Mesodermal cell (in vitro differentiated cells): ENCODE results near the gene GLIPR1L2.
A peak's percentile ranks its signal among the peaks of the same experiment; 100 is the strongest.

Source experiments
- H3K27ac ChIP-seq: 2 replicates; pipeline ENCODE4 v1.7.0; 2013; ENCODE audit warnings: mild to moderate bottlenecking, low read depth, low read length, moderate library complexity; ENCODE audit not compliant: severe bottlenecking
- H3K36me3 ChIP-seq: 2 replicates; pipeline ENCODE4 v1.7.1; 2013; ENCODE audit warnings: mild to moderate bottlenecking, low read length, moderate library complexity; ENCODE audit not compliant: control insufficient read depth, insufficient read depth
- H3K4me1 ChIP-seq: one replicate; pipeline ENCODE4 v1.7.1; 2013; ENCODE audit warnings: mild to moderate bottlenecking, low read length; ENCODE audit not compliant: insufficient read depth, control insufficient read depth, poor library complexity, severe bottlenecking
- H3K4me3 ChIP-seq: 2 replicates; pipeline ENCODE4 v1.7.0; 2013; ENCODE audit warnings: low read length, control low read depth, mild to moderate bottlenecking; ENCODE audit not compliant: insufficient read depth, poor library complexity, severe bottlenecking; ENCODE audit errors: extremely low read depth
- H3K9me3 ChIP-seq: 2 replicates; pipeline ENCODE4 v1.7.1; 2013; ENCODE audit warnings: mild to moderate bottlenecking, low read length, moderate library complexity; ENCODE audit not compliant: control insufficient read depth
- WGBS, 2 experiments: methylation state at CpG; one replicate each; pipeline ENCODE4 v1.1.5; 2013; ENCODE audit warnings: missing lambda C conversion rate in 2 of 2; ENCODE audit not compliant: insufficient coverage in 2 of 2; 5-methylcytosine and 5-hydroxymethylcytosine counted together

GLIPR1L2 gene

DNA sequence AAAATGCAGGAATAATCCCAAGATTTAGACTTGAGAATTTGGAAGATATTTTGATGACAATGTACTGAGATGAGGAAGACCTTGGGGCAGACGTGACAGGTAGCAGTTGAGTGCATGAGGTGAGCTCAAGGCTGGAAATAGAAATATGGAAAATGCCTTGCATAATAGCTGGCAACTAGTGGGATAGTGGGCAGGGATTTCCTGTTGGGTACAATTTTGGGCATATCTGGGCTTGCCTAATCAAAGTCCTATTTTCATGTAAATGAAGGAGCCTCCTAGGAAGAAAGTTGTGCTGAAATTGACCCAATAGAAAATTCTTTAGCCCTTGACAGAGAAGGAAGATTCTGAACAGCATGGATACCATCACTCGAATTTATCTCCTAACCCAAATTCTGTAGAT, 83.2 kb downstream of the GLIPR1L2 start:
- Histone ChIP-seq H3K4me3 (no peak overlapping the region), H3K36me3 (no peaks in the 10 kb centered on the region), H3K9me3 (peaks cover 4% of the 10 kb centered on the region), H3K27ac (no peak overlapping the region), H3K4me1 (no peaks in the 10 kb centered on the region)
- 83 to 100% methylated on average over 1 of the region's 2 CpGs for WGBS, 2 experiments

GRCh38 chr12:75476071-75476470, 85.2 kb downstream of the GLIPR1L2 start:
- peaks cover 4% of the 10 kb centered on the region for H3K4me1 ChIP-seq
- no peak overlapping the region for H3K4me3 ChIP-seq
- no CpG with 5 or more reads among the region's 1 CpG for WGBS, 2 experiments
- H3K27ac ChIP-seq = no peak overlapping the region
- H3K9me3 ChIP-seq = no peaks in the 10 kb centered on the region
- no peaks in the 10 kb centered on the region for H3K36me3 ChIP-seq

GRCh38 chr12:75477137-75477536, 86.2 kb downstream of the GLIPR1L2 start:
- Histone ChIP-seq H3K27ac (no peak overlapping the region), H3K4me1 (peaks cover 4% of the 10 kb centered on the region), H3K9me3 (no peaks in the 10 kb centered on the region), H3K36me3 (no peaks in the 10 kb centered on the region), H3K4me3 (no peak overlapping the region)
- WGBS, 2 experiments = 86% methylated on average over 2 of the region's 2 CpGs; no CpG with 5 or more reads in 1 of the 2 experiments

DNA sequence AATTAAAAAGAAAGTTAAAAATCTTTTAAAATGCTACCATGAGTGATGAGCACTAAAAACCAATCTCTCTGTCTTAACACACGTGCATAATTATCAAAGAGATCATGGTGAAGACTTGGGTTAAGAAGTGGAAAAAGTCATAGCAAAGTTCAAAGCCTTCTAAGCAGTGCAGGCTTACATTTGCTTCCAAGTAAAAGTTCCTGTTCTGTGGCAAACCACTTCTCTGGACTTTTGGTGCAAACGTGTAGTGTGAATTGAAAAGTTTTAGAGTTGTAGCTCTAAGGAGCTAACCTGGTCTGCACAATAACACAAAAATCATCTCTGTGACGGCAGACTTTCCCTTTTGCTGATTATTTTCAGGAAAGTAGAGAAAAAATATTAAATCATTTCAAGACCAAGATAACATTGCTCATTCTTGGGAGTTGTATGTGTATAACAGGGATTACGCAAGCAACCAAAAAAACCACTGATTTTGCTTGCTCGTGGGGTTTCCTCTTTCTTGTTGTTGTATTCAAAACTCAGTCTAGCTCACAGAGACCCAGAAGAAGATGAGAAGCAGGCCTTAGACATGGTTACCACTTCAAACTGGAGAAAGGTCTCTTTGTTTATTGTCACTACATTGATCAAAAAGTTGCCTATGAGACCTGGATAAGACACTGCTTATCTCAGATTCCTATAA, 87.4 kb downstream of the GLIPR1L2 start:
- WGBS, 2 experiments = 70 to 100% methylated on average over 1 to 2 of the region's 5 CpGs
- no peak overlapping the region for H3K4me3 ChIP-seq
- H3K27ac ChIP-seq = no peak overlapping the region
- no peaks in the 10 kb centered on the region for H3K36me3 ChIP-seq
- H3K9me3 ChIP-seq = no peaks in the 10 kb centered on the region
- peaks cover 4% of the 10 kb centered on the region for H3K4me1 ChIP-seq

DNA sequence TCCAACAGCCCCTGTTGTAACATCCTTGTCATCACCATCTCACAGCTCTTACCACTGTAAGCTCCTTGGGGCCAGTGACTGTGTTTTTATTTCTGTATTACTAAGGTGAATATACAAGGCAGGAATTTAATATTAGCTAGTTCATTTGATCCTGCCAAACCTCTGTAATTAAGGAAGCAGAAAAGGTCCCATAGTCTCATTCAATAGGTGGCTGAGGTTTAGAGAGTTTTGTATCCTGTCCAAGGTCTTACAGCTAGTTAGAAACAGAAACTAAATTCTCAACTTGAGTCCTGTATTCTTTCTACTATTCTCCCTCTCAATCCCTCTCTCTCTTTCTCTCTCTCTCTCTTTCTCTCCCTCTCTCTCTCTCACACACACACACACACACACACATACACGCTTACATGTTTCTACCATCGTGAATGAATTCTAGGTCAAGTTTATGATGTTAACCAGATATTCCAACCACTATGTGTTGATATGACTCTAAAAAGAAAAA, 89.1 kb downstream of the GLIPR1L2 start:
- no peaks in the 10 kb centered on the region for H3K9me3 ChIP-seq
- H3K4me3 ChIP-seq = no peak overlapping the region
- peak overlapping the region; percentile 36 for H3K27ac ChIP-seq
- no CpG with 5 or more reads among the region's 2 CpGs for WGBS, 2 experiments
- no peaks in the 10 kb centered on the region for H3K36me3 ChIP-seq
- peaks cover 4% of the 10 kb centered on the region for H3K4me1 ChIP-seq

- H3K27ac ChIP-seq = peak within 1 kb of the TSS; percentile 36
- 58 to 63% methylated on average over 5 to 6 of the region's 8 CpGs for WGBS, 2 experiments
- no peaks in the 10 kb centered on the region for H3K9me3 ChIP-seq
- no peaks in the 10 kb centered on the region for H3K36me3 ChIP-seq
- H3K4me1 ChIP-seq = peaks cover 4% of the 10 kb centered on the region
- peak within 1 kb of the TSS; percentile 21 for H3K4me3 ChIP-seq
Observed at GRCh38 chr12:75480469-75480949, 89.6 kb downstream of the GLIPR1L2 start, which contains the start of gene GLIPR1. Gene GLIPR1 (plus strand): TSS chr12:75480755. CDS start chr12:75480881, 126 bp downstream.

- Histone ChIP-seq H3K9me3 (no peaks in the 10 kb centered on the region), H3K4me3 (peak overlapping the region; percentile 21), H3K36me3 (no peaks in the 10 kb centered on the region), H3K4me1 (peaks cover 4% of the 10 kb centered on the region), H3K27ac (peak overlapping the region; percentile 36)
- whole genome bisulfite sequencing, 2 experiments = 93% methylated on average over 2 of the region's 5 CpGs
Observed at GRCh38 chr12:75481013-75481705, 90.3 kb downstream of the GLIPR1L2 start.

- Histone ChIP-seq H3K4me1 (peaks cover 4% of the 10 kb centered on the region), H3K27ac (no peak overlapping the region), H3K36me3 (no peaks in the 10 kb centered on the region), H3K9me3 (no peaks in the 10 kb centered on the region), H3K4me3 (peak overlapping the region; percentile 21)
- WGBS, 2 experiments = 86 to 100% methylated on average over 4 of the region's 4 CpGs
Observed at GRCh38 chr12:75481774-75482173, 90.9 kb downstream of the GLIPR1L2 start.
